ENCODE measurements around the gene BRPF1.
"Not testable (repeated sequence)": the region's sequence is repeated elsewhere in the genome, so short reads cannot be mapped to it uniquely, and the experiment has no call there.

The BRPF1 gene

GRCh38 chr3:9769426-9770275, 38.1 kb downstream of the BRPF1 start, which contains the start of gene CAMK1:
CAMK1 (minus strand) TSS chr3:9769947; CDS start chr3:9767749, 2,198 bp downstream.
- no peak for TF ChIP-seq CTCF (IDR thresholded peaks at IDR 0.05; ENCODE audit: low read depth, low read length)
- H3K4me3 ChIP-seq (ENCODE audit: low read depth, low read length): peak within 1 kb of the TSS; percentile 78

- TF ChIP-seq CTCF (IDR thresholded peaks at IDR 0.05; ENCODE audit: low read depth, low read length): no peak
- H3K4me3 ChIP-seq (ENCODE audit: low read depth, low read length): peak overlapping the region; percentile 78
Measured at GRCh38 chr3:9770276-9770812, 38.8 kb downstream of the BRPF1 start.

GRCh38 chr3:9771007-9771406, 39.5 kb downstream of the BRPF1 start:
- not testable (repeated sequence) for H3K4me3 ChIP-seq (ENCODE audit: low read depth, low read length)

GRCh38 chr3:9776896-9777693, 45.6 kb downstream of the BRPF1 start:
- no peak overlapping the region for H3K4me3 ChIP-seq (ENCODE audit: low read depth, low read length)
- no peak for TF ChIP-seq CTCF (IDR thresholded peaks at IDR 0.05; ENCODE audit: low read depth, low read length)

- no peak for TF ChIP-seq CTCF (IDR thresholded peaks at IDR 0.05; ENCODE audit: low read depth, low read length)
Measured at GRCh38 chr3:9777694-9778021, 46.1 kb downstream of the BRPF1 start.

GRCh38 chr3:9778143-9779074, 46.9 kb downstream of the BRPF1 start:
- H3K4me3 ChIP-seq (ENCODE audit: low read depth, low read length): no peak overlapping the region
- no peak for TF ChIP-seq CTCF (IDR thresholded peaks at IDR 0.05; ENCODE audit: low read depth, low read length)

More at GRCh38 chr3:9777694-9778021, 46.1 kb downstream of the BRPF1 start:
- no peak overlapping the region for H3K4me3 ChIP-seq (ENCODE audit: low read depth, low read length)

GRCh38 chr3:9779075-9779593, 47.6 kb downstream of the BRPF1 start:
- H3K4me3 ChIP-seq (ENCODE audit: low read depth, low read length): no peak overlapping the region
- no peak for TF ChIP-seq CTCF (IDR thresholded peaks at IDR 0.05; ENCODE audit: low read depth, low read length)
